PFSK-1 (cell line): Measurements from ENCODE around the gene PAX1.

Experiments used
- FOXP2 ChIP-seq: optimal IDR thresholded peaks from 2 replicates; pipeline ENCODE3; 2011; ENCODE audit warnings: borderline replicate concordance, control low read depth, inconsistent platforms; ENCODE audit not compliant: insufficient read depth; ENCODE audit errors: extremely low read length, extremely low read depth
- POLR2AphosphoS5 ChIP-seq: IDR thresholded peaks from 2 replicates; pipeline ENCODE4 v1.6.1; 2012; ENCODE audit warnings: low read depth, mild to moderate bottlenecking, control low read depth, low read length, moderate library complexity
- SIN3A ChIP-seq: IDR thresholded peaks from 2 replicates; pipeline ENCODE4 v1.6.1; 2012; ENCODE audit warnings: mild to moderate bottlenecking, low read length, moderate library complexity, borderline replicate concordance; ENCODE audit not compliant: insufficient read depth
- TAF1 ChIP-seq: IDR thresholded peaks from 2 replicates; pipeline ENCODE4 v1.6.1; 2012; ENCODE audit warnings: low read length, control low read depth, borderline replicate concordance; ENCODE audit not compliant: insufficient read depth

DNA sequence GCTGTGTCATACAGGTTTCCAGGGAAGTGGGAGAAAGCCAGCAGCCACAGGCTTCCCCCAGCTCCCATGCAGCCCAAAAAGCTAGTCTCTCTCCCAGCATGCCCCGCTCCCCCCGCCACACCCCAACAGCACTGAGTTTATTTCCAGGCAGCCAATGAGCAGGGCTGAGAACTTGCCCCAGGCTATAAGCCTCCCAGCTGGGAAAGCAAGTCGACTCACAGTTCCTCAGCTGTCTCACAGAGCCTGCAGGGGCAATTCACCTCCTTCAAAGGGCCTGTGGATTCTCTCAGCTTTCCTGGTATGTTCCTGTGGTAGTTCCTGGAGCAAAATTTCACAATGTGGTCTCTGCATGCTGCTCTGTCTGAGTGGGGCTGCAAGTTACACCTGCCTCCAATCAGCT is 34.2 kb downstream of the PAX1 start:
- TF ChIP-seq POLR2AphosphoS5 (no peak), TAF1 (no peak), SIN3A (no peak), FOXP2 (no peak)
